ENCODE data around the gene ATXN7L2.

DNA sequence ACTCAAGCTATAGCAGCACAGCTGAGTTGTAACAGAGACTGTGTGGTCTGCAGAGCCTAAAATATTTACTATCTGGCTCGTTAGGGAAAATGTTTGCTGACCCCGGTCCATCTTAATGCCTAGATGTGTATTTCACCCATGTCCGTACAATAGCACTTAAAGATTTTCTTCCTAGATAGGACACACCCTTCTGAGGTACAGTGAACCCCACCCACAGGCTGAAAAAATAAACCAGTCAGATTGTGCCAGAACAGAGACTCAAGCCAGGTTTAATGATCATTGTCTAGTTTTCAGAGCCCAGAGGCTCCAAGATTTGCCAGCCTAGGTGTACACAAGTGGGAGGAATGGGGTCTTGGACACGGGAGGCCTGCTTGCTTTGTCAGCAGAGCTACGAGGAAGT lies 20.2 kb downstream of the ATXN7L2 start:
- no peak for TF ChIP-seq ZFX (IDR thresholded peaks at IDR 0.05; ENCODE audit: borderline replicate concordance)
- TF ChIP-seq, protein P1, sequence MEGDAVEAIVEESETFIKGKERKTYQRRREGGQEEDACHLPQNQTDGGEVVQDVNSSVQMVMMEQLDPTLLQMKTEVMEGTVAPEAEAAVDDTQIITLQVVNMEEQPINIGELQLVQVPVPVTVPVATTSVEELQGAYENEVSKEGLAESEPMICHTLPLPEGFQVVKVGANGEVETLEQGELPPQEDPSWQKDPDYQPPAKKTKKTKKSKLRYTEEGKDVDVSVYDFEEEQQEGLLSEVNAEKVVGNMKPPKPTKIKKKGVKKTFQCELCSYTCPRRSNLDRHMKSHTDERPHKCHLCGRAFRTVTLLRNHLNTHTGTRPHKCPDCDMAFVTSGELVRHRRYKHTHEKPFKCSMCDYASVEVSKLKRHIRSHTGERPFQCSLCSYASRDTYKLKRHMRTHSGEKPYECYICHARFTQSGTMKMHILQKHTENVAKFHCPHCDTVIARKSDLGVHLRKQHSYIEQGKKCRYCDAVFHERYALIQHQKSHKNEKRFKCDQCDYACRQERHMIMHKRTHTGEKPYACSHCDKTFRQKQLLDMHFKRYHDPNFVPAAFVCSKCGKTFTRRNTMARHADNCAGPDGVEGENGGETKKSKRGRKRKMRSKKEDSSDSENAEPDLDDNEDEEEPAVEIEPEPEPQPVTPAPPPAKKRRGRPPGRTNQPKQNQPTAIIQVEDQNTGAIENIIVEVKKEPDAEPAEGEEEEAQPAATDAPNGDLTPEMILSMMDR (IDR thresholded peaks at IDR 0.05): no peak

Data from 22Rv1 (cell line).